SK-N-SH (cell line): Measurements from ENCODE around the gene TSPAN32. TPM values are rescaled to one million over a fixed set of nuclear protein-coding genes. Genes with fewer than 3 reads are reported as not detected.

Source experiments
- CTCF ChIA-PET: fragments of 300-600, 350-600 bp; formaldehyde crosslinking; extraction: SDS; loops from one replicate; lab custom pipeline; 2021; lab: Yijun Ruan, JAX
- POLR2A ChIA-PET: fragments of 350-600 bp; sonication (Branson Sonifier 250); formaldehyde crosslinking; extraction: SDS; loops from one replicate; lab custom pipeline; 2020; ENCODE audit warnings: antibody characterized with exemption, inconsistent platforms; lab: Yijun Ruan, JAX
- DNase-seq: peaks from one replicate; pipeline ENCODE4 v3.0.0; 2012
- H2AFZ ChIP-seq: fragments of 200-600 bp; sonication (generic); 2 replicates; pipeline ENCODE4 v1.8.1; 2016; ENCODE audit warnings: antibody characterized with exemption, mild to moderate bottlenecking, low read depth
- H3F3A ChIP-seq: fragments of 200-600 bp; sonication (generic); replicated peaks from 2 replicates; pipeline ENCODE3; 2016; ENCODE audit warnings: antibody characterized with exemption, mild to moderate bottlenecking; ENCODE audit not compliant: insufficient read depth
- H3K27ac ChIP-seq, 2 experiments: fragments of 200-500 bp in 1 of 2; fragments of 200-600 bp in 1 of 2; sonication (Bioruptor generic) in 1 of 2; sonication (generic), shearing (Covaris generic) in 1 of 2; 2 replicates each; pipeline versions ENCODE4 v1.5.1 to v1.6.1; 2014 to 2016; ENCODE audit warnings: low read depth in 2 of 2, inconsistent platforms in 1 of 2, low read length in 1 of 2, mild to moderate bottlenecking in 1 of 2, mixed read lengths in 1 of 2
- H3K27me3 ChIP-seq: fragments of 200-600 bp; sonication (generic), shearing (Covaris generic); 2 replicates; pipeline ENCODE4 v1.6.1; 2016; ENCODE audit warnings: mixed run types; ENCODE audit not compliant: insufficient read depth
- H3K36me3 ChIP-seq, 2 experiments: fragments of 200-500 bp in 1 of 2; fragments of 200-600 bp in 1 of 2; sonication (Bioruptor generic) in 1 of 2; sonication (generic) in 1 of 2; replicated peaks in 1 of 2; 2 replicates each; pipeline versions ENCODE3 to v1.5.1; 2014 to 2016; ENCODE audit warnings: low read length in 1 of 2, mild to moderate bottlenecking in 1 of 2; ENCODE audit not compliant: insufficient read depth in 2 of 2, control insufficient read depth in 1 of 2
- H3K4me1 ChIP-seq, 2 experiments: fragments of 200-500 bp in 1 of 2; fragments of 200-600 bp in 1 of 2; sonication (Bioruptor generic) in 1 of 2; sonication (generic), shearing (Covaris generic) in 1 of 2; 2 replicates each; pipeline versions ENCODE4 v1.5.1 to v1.6.1; 2014 to 2016; ENCODE audit warnings: low read depth in 1 of 2, low read length in 1 of 2, mixed run types in 1 of 2; ENCODE audit not compliant: insufficient read depth in 2 of 2, control insufficient read depth in 1 of 2
- H3K4me2 ChIP-seq: fragments of 200-600 bp; sonication (generic), shearing (Covaris generic); 2 replicates; pipeline ENCODE4 v1.6.1; 2017; ENCODE audit warnings: mixed run types
- H3K4me3 ChIP-seq, 2 experiments: fragments of 200-500 bp in 1 of 2; fragments of 200-600 bp in 1 of 2; sonication (Bioruptor generic) in 1 of 2; sonication (generic), shearing (Covaris generic) in 1 of 2; 2 replicates each; pipeline versions ENCODE4 v1.5.1 to v1.8.1; 2014 to 2016; ENCODE audit warnings: low read depth in 2 of 2, inconsistent platforms in 1 of 2, low read length in 1 of 2, mild to moderate bottlenecking in 1 of 2, mixed read lengths in 1 of 2, moderate library complexity in 1 of 2
- H3K79me2 ChIP-seq: fragments of 200-600 bp; sonication (generic); 2 replicates; pipeline ENCODE4 v1.8.1; 2017; ENCODE audit warnings: mild to moderate bottlenecking; ENCODE audit not compliant: insufficient read depth
- H3K9ac ChIP-seq: fragments of 200-600 bp; sonication (generic); 2 replicates; pipeline ENCODE4 v1.6.1; 2017; ENCODE audit warnings: mixed run types
- H3K9me2 ChIP-seq: fragments of 200-600 bp; sonication (generic); 2 replicates; pipeline ENCODE4 v1.6.1; 2017; ENCODE audit warnings: mixed run types
- H3K9me3 ChIP-seq: fragments of 200-600 bp; sonication (generic); 2 replicates; pipeline ENCODE4 v1.6.1; 2017; ENCODE audit warnings: mixed run types, mild to moderate bottlenecking, moderate library complexity
- H4K20me1 ChIP-seq: fragments of 200-600 bp; sonication (generic); 2 replicates; pipeline ENCODE4 v1.6.1; 2017; ENCODE audit warnings: mild to moderate bottlenecking, mixed run types; ENCODE audit not compliant: insufficient read depth
- CHD2 ChIP-seq: fragments of 150-350 bp; IDR thresholded peaks from 2 replicates; pipeline ENCODE4 v1.6.1; 2018; ENCODE audit warnings: low read length; ENCODE audit not compliant: partially characterized antibody
- ELF1 ChIP-seq: IDR thresholded peaks from 2 replicates; pipeline ENCODE4 v1.4.0; 2012
- EP300 ChIP-seq, 2 experiments: IDR thresholded peaks; 2 replicates each; pipeline versions ENCODE4 v1.4.0 to v1.6.1; 2012; ENCODE audit warnings: borderline replicate concordance in 1 of 2, low read depth in 1 of 2, low read length in 1 of 2
- EZH2phosphoT487 ChIP-seq: fragments of 200-600 bp; sonication (generic); IDR thresholded peaks from 2 replicates; pipeline ENCODE4 v1.6.1; 2017; ENCODE audit warnings: low read depth, mixed run types, mild to moderate bottlenecking, antibody characterized with exemption, moderate library complexity, borderline replicate concordance
- FOSL2 ChIP-seq: IDR thresholded peaks from 2 replicates; pipeline ENCODE4 v1.4.0; 2012; ENCODE audit warnings: low read depth, mild to moderate bottlenecking, moderate library complexity, borderline replicate concordance
- FOXJ3 ChIP-seq: sonication (generic); formaldehyde crosslinking; IDR thresholded peaks from 2 replicates; pipeline ENCODE4 v1.5.1; 2020; ENCODE audit warnings: mild to moderate bottlenecking, missing genetic modification reagents
- FOXM1 ChIP-seq: IDR thresholded peaks from 2 replicates; pipeline ENCODE4 v1.4.0; 2012; ENCODE audit warnings: low read depth, mild to moderate bottlenecking
- GABPA ChIP-seq: IDR thresholded peaks from 2 replicates; pipeline ENCODE4 v1.4.0; 2012; ENCODE audit warnings: low read depth, mild to moderate bottlenecking
- IRF3 ChIP-seq: fragments of 150-350 bp; IDR thresholded peaks from 2 replicates; pipeline ENCODE4 v1.6.1; 2016; ENCODE audit warnings: mild to moderate bottlenecking, low read depth, low read length
- JUND ChIP-seq: IDR thresholded peaks from 2 replicates; pipeline ENCODE4 v1.4.0; 2012
- MAX ChIP-seq: IDR thresholded peaks from 2 replicates; pipeline ENCODE4 v1.4.0; 2012; ENCODE audit warnings: low read depth
- MEF2A ChIP-seq: IDR thresholded peaks from 2 replicates; pipeline ENCODE4 v1.4.0; 2012; ENCODE audit warnings: low read depth, borderline replicate concordance
- NFIC ChIP-seq: IDR thresholded peaks from 2 replicates; pipeline ENCODE4 v1.4.0; 2012; ENCODE audit warnings: borderline replicate concordance
- NRF1 ChIP-seq: IDR thresholded peaks from 2 replicates; pipeline ENCODE4 v1.6.1; 2012; ENCODE audit warnings: low read depth, mild to moderate bottlenecking, low read length
- PBX3 ChIP-seq: IDR thresholded peaks from 2 replicates; pipeline ENCODE4; 2012
- REST ChIP-seq: IDR thresholded peaks from 2 replicates; pipeline ENCODE4 v1.6.1; 2012; ENCODE audit warnings: mild to moderate bottlenecking, low read depth, low read length, moderate library complexity
- RXRA ChIP-seq: IDR thresholded peaks from 2 replicates; pipeline ENCODE4 v1.4.0; 2012; ENCODE audit warnings: low read depth, mild to moderate bottlenecking, borderline replicate concordance
- TAF1 ChIP-seq: IDR thresholded peaks from 2 replicates; pipeline ENCODE4 v1.6.1; 2012; ENCODE audit warnings: low read depth, mild to moderate bottlenecking, low read length, moderate library complexity, borderline replicate concordance
- TCF12 ChIP-seq: IDR thresholded peaks from 2 replicates; pipeline ENCODE4 v1.4.0; 2012
- TEAD4 ChIP-seq: IDR thresholded peaks from 2 replicates; pipeline ENCODE4 v1.4.0; 2012; ENCODE audit warnings: mild to moderate bottlenecking, borderline replicate concordance; ENCODE audit not compliant: insufficient read depth
- USF1 ChIP-seq: IDR thresholded peaks from 2 replicates; pipeline ENCODE4 v1.4.0; 2012; ENCODE audit warnings: low read depth, borderline replicate concordance
- WGBS: methylation state at CpG from one replicate; pipeline ENCODE4 v1.1.6; 2017; ENCODE audit warnings: low lambda C conversion rate; 5-methylcytosine and 5-hydroxymethylcytosine counted together
- polyA plus RNA-seq, 3 experiments: library from polyadenylated mRNA; depleted of rRNA; stranded (reverse); fragments of >200 nt; gene quantifications; 2 replicates each; pipeline ENCODE4 v1.2.3, GENCODE V29; 2012
- TF ChIP-seq, protein P1 (sequence below): fragments of 150-350 bp; IDR thresholded peaks from 2 replicates; pipeline ENCODE4 v1.6.1; 2017; ENCODE audit warnings: antibody characterized with exemption, low read length, low read depth, borderline replicate concordance

TSPAN32 gene
- polyA plus RNA-seq, 1 of the 3 experiments (the other 2 are of a cell fraction): 0.12 TPM

- no peak overlapping the region for H3K4me2 ChIP-seq
- H3K9ac ChIP-seq: no peak overlapping the region
- H3K4me3 ChIP-seq: no peak overlapping the region
- H3K9me3 ChIP-seq: no peaks in the 10 kb centered on the region
- H3F3A ChIP-seq: no peaks in the 10 kb centered on the region
- H4K20me1 ChIP-seq: no peaks in the 10 kb centered on the region
- TF ChIP-seq MAX (no peak), CHD2 (no peak), NFIC (no peak), MEF2A (no peak), EZH2phosphoT487 (no peak), TCF12 (no peak), GABPA (no peak), TAF1 (no peak), NRF1 (no peak), PBX3 (no peak), ELF1 (no peak), EP300 (IDR thresholded peaks at IDR 0.05; ENCODE audit: borderline replicate concordance in 1 of 2, low read depth in 1 of 2, low read length in 1 of 2) (no peak), FOXJ3 (CRISPR knock-in tag) (no peak), JUND (no peak)
- TF ChIP-seq, protein P1, sequence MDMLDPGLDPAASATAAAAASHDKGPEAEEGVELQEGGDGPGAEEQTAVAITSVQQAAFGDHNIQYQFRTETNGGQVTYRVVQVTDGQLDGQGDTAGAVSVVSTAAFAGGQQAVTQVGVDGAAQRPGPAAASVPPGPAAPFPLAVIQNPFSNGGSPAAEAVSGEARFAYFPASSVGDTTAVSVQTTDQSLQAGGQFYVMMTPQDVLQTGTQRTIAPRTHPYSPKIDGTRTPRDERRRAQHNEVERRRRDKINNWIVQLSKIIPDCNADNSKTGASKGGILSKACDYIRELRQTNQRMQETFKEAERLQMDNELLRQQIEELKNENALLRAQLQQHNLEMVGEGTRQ: no peak
- ChIA-PET CTCF (no interaction called here), POLR2A (no interaction called here)
- H3K36me3 ChIP-seq: no peaks in the 10 kb centered on the region
- no peak overlapping the region for H2AFZ ChIP-seq
- no peaks in the 10 kb centered on the region for H3K79me2 ChIP-seq
- H3K27ac ChIP-seq: no peak overlapping the region
- no peaks in the 10 kb centered on the region for H3K27me3 ChIP-seq
- H3K9me2 ChIP-seq: no peaks in the 10 kb centered on the region
- 43% methylated on average over 4 of the region's 5 CpGs for WGBS
- no peaks in the 10 kb centered on the region for H3K4me1 ChIP-seq
- no peak for DNase-seq
These were observed 41.2 kb downstream of the TSPAN32 start for GRCh38 chr11:2342981-2343380.

DNA sequence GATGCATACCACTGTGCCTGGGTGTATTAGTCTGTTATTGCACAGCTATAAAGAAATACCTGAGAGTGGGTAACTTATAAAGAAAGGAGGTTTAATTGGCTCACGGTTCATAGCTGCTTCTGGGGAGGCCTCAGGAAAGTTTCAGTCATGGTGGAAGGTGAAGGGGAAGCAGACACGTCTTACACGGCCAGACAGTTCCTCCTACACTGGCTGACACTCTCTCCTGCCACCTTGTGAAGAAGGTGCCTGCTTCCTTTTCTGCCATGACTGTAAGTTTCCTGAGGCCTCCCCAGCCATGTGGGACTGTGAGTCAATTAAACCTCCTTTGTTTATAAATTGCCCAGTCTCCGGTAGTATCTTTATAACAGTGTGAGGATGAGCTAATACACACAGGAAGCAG is 41.7 kb downstream of the TSPAN32 start:
- Histone ChIP-seq H3K27me3 (no peaks in the 10 kb centered on the region), H3K4me3 (no peak overlapping the region), H3K9me2 (no peaks in the 10 kb centered on the region), H3K9ac (no peak overlapping the region), H3K9me3 (no peaks in the 10 kb centered on the region), H3K4me2 (no peak overlapping the region), H2AFZ (no peak overlapping the region), H3F3A (no peaks in the 10 kb centered on the region), H3K79me2 (no peaks in the 10 kb centered on the region), H3K4me1 (no peaks in the 10 kb centered on the region), H3K36me3 (no peaks in the 10 kb centered on the region), H3K27ac (no peak overlapping the region), H4K20me1 (no peaks in the 10 kb centered on the region)
- DNase-seq: no peak
- WGBS: 25% methylated on average over 4 of the region's 4 CpGs
- ChIA-PET CTCF (no interaction called here), POLR2A (no interaction called here)
- TF ChIP-seq USF1 (no peak), CHD2 (no peak), FOSL2 (no peak), GABPA (no peak), IRF3 (no peak), JUND (no peak), FOXM1 (no peak), REST (no peak), NRF1 (no peak), MEF2A (no peak), TEAD4 (no peak), RXRA (no peak), EP300 (IDR thresholded peaks at IDR 0.05; ENCODE audit: borderline replicate concordance in 1 of 2, low read depth in 1 of 2, low read length in 1 of 2) (no peak)
